ENCODE data around the gene FBRSL1. TPM values are rescaled to one million over a fixed set of nuclear protein-coding genes. Genes with fewer than 3 reads are reported as not detected.

The FBRSL1 gene
- total RNA-seq, 4 donors from 2014 or later: 13.8 to 31.5 (median 16.1) TPM

DNA sequence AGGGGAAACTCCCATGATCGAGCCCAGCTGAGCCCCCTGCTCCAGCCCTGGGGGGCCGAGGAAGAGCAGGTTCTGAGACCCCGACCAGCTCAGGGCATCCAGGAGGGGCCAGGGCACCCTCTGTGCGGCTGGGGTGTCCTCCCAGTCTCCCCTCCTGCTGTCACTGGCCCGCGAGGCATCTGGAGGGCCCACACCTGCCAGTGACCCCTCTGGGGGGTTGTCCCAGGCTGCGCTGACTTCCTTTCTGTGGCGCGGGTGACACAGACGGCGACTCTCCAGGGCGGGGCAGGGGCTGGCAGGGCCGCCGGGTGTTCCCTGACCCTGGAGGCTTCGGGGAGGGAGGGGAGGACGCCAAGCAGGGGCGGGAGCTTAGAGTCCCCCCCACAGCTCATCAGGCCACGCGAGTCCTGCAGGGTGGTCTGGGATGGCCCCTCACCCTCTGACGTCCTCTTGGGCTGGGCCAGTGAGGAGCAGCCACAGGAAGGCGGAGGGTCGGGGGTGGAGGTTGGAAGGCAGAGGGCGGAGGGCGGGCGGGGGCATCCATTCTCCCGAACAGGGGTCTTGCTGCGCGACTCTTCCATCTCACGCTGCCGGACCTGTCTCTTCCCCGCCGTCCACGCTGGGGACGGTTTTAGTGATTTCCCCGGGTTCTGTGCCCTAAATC lies 38.6 kb upstream of the FBRSL1 start:
- H3K4me3 ChIP-seq: no peak overlapping the region
- WGBS, 2 donors: 63 to 64% methylated on average over 18 to 30 of the region's 35 CpGs
- H3K36me3 ChIP-seq: no peaks in the 10 kb centered on the region
- H3K9me3 ChIP-seq: peaks cover 0 to 3% (median 0%) of the 10 kb centered on the region in 4 donors
- H3K4me1 ChIP-seq: peaks cover 0 to 9% (median 0%) of the 10 kb centered on the region in 4 donors
- H3K27me3 ChIP-seq: peaks cover 0 to 37% of the 10 kb centered on the region in 2 donors
- TF ChIP-seq, protein P1, sequence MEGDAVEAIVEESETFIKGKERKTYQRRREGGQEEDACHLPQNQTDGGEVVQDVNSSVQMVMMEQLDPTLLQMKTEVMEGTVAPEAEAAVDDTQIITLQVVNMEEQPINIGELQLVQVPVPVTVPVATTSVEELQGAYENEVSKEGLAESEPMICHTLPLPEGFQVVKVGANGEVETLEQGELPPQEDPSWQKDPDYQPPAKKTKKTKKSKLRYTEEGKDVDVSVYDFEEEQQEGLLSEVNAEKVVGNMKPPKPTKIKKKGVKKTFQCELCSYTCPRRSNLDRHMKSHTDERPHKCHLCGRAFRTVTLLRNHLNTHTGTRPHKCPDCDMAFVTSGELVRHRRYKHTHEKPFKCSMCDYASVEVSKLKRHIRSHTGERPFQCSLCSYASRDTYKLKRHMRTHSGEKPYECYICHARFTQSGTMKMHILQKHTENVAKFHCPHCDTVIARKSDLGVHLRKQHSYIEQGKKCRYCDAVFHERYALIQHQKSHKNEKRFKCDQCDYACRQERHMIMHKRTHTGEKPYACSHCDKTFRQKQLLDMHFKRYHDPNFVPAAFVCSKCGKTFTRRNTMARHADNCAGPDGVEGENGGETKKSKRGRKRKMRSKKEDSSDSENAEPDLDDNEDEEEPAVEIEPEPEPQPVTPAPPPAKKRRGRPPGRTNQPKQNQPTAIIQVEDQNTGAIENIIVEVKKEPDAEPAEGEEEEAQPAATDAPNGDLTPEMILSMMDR (IDR thresholded peaks at IDR 0.05): no peak
- TF ChIP-seq EP300 (IDR thresholded peaks at IDR 0.05) (no peak), POLR2A (IDR thresholded peaks at IDR 0.05) (no peak)
- DNase-seq (ENCODE audit: low spot score in 2 of 2): no peak
- no peak overlapping the region for H3K27ac ChIP-seq

GRCh38 chr12:132451836-132452195 lies 38.1 kb upstream of the FBRSL1 start:
- TF ChIP-seq, protein P1 (IDR thresholded peaks at IDR 0.05): no peak
- no peak for TF ChIP-seq POLR2A (IDR thresholded peaks at IDR 0.05)
- no peak for TF ChIP-seq EP300 (IDR thresholded peaks at IDR 0.05)
- no peak overlapping the region for H3K27ac ChIP-seq
- peaks cover 0 to 3% (median 0%) of the 10 kb centered on the region in 4 donors for H3K9me3 ChIP-seq
- H3K36me3 ChIP-seq: no peaks in the 10 kb centered on the region
- no peak for DNase-seq (ENCODE audit: low spot score in 2 of 2)
- peaks cover 0 to 37% of the 10 kb centered on the region in 2 donors for H3K27me3 ChIP-seq
- WGBS, 2 donors: 82 to 92% methylated on average over 10 of the region's 10 CpGs
- peaks cover 0 to 9% (median 0%) of the 10 kb centered on the region in 4 donors for H3K4me1 ChIP-seq
- no peak overlapping the region for H3K4me3 ChIP-seq

DNA sequence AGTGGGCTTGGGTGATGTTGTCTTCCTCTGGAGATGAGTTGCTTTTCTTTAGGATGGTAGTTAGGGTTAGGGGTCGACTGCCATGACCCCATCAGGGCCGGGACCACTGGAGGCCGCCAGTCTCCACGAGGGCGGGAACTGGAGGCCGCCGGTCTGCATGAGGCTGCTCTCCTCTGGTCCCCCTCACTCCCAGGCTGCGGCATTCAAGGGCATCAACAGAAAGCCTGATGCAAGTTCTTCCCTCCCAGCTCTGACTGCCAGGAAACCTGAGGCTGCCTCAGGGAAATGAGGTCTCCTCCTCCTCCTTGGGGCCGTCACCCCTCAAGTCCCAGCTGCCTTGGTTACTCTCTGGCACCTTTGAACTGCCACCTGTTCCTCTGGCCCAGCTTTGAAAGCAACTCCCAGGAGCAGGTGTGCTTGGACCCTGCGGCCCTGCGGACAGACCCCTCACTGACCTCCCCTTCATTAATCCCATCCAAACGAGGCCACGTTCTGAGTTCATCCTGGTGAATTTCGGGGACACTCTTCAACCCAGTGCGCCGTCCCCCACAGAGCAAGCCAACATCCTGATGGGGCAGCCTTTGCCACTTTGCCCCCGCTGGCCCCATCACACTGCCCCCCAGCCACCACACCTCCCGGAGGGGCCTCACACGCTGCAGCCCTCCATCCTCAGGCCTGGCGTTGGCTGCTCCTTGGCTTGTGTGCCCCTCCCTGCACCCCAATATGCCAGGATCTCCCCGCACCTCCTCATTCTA lies 37.2 kb upstream of the FBRSL1 start:
- TF ChIP-seq EP300 (IDR thresholded peaks at IDR 0.05): no peak
- TF ChIP-seq, protein P1 (IDR thresholded peaks at IDR 0.05): no peak
- no peak for TF ChIP-seq POLR2A (IDR thresholded peaks at IDR 0.05)
- Histone ChIP-seq H3K9me3 (no peaks in the 10 kb centered on the region), H3K27me3 (peaks cover 0 to 37% of the 10 kb centered on the region in 2 donors), H3K4me1 (peaks cover 0 to 9% (median 0%) of the 10 kb centered on the region in 4 donors), H3K4me3 (no peak overlapping the region), H3K36me3 (no peaks in the 10 kb centered on the region), H3K27ac (no peak overlapping the region)
- no peak for DNase-seq (ENCODE audit: low spot score in 2 of 2)
- WGBS, 2 donors: 77 to 81% methylated on average over 20 to 21 of the region's 21 CpGs

GRCh38 chr12:132453361-132454192 lies 36.4 kb upstream of the FBRSL1 start:
- no peak overlapping the region for H3K4me3 ChIP-seq
- TF ChIP-seq, protein P1 (IDR thresholded peaks at IDR 0.05): no peak
- TF ChIP-seq EP300 (IDR thresholded peaks at IDR 0.05): no peak
- 68 to 72% methylated on average over 23 to 25 of the region's 28 CpGs for WGBS, 2 donors
- H3K27ac ChIP-seq: no peak overlapping the region
- H3K36me3 ChIP-seq: no peaks in the 10 kb centered on the region
- no peak for DNase-seq (ENCODE audit: low spot score in 2 of 2)
- no peaks in the 10 kb centered on the region for H3K9me3 ChIP-seq
- peaks cover 0 to 40% of the 10 kb centered on the region in 2 donors for H3K27me3 ChIP-seq
- peaks cover 0 to 9% (median 0%) of the 10 kb centered on the region in 4 donors for H3K4me1 ChIP-seq
